Ascending aorta (tissue), 2 donors: ENCODE measurements around the gene TASL. TPM values are rescaled to one million over a fixed set of nuclear protein-coding genes. Genes with fewer than 3 reads are reported as not detected.
A peak's percentile ranks its signal among the peaks of the same experiment; 100 is the strongest.

Experiments used
- DNase-seq, 2 donors: peaks; one replicate each; pipeline ENCODE4 v3.0.0-alpha.2; 2019; ENCODE audit warnings: low spot score in 2 of 2
- H3K27ac ChIP-seq, 2 donors: fragments of 200-600 bp; sonication (generic); one replicate each; pipeline ENCODE4 v1.5.1; 2016 to 2017; ENCODE audit warnings: mild to moderate bottlenecking in 1 of 2
- H3K27me3 ChIP-seq: fragments of 200-600 bp; sonication (generic); one replicate; pipeline ENCODE4 v1.5.1; 2017
- H3K36me3 ChIP-seq, 2 donors: fragments of 200-600 bp; sonication (generic); one replicate each; pipeline ENCODE4 v1.5.1; 2016
- H3K4me1 ChIP-seq, 2 donors: fragments of 200-600 bp; sonication (generic); one replicate each; pipeline ENCODE4 v1.5.1; 2016 to 2017; ENCODE audit warnings: mild to moderate bottlenecking in 1 of 2
- H3K4me3 ChIP-seq, 2 donors: fragments of 200-600 bp; sonication (generic); one replicate each; pipeline ENCODE4 v1.5.1; 2016 to 2017; ENCODE audit warnings: mild to moderate bottlenecking in 1 of 2
- H3K9me3 ChIP-seq, 2 donors: fragments of 200-600 bp; sonication (generic); one replicate each; pipeline ENCODE4 v1.5.1; 2016
- CTCF ChIP-seq, 3 experiments: fragments of 200-600 bp in 2 of 3; fragments of 450-650 bp in 1 of 3; sonication (generic) in 2 of 3; IDR thresholded peaks; one replicate each; pipeline ENCODE4 v1.5.1; 2016 to 2019; ENCODE audit warnings: antibody characterized with exemption in 3 of 3, mild to moderate bottlenecking in 1 of 3, moderate library complexity in 1 of 3
- intact Hi-C: fragments of 100-400 bp; cut with DNase I; formaldehyde crosslinking; loops from one replicate; pipeline ENCODE4 v1.15.1; 2023
- total RNA-seq: library from RNA; depleted of rRNA; stranded (reverse); fragments of >200 nt; gene quantifications from one replicate; pipeline ENCODE4 v1.1.0, GENCODE V29; 2016

Gene TASL, protein sequence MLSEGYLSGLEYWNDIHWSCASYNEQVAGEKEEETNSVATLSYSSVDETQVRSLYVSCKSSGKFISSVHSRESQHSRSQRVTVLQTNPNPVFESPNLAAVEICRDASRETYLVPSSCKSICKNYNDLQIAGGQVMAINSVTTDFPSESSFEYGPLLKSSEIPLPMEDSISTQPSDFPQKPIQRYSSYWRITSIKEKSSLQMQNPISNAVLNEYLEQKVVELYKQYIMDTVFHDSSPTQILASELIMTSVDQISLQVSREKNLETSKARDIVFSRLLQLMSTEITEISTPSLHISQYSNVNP
- not detected for total RNA-seq

DNA sequence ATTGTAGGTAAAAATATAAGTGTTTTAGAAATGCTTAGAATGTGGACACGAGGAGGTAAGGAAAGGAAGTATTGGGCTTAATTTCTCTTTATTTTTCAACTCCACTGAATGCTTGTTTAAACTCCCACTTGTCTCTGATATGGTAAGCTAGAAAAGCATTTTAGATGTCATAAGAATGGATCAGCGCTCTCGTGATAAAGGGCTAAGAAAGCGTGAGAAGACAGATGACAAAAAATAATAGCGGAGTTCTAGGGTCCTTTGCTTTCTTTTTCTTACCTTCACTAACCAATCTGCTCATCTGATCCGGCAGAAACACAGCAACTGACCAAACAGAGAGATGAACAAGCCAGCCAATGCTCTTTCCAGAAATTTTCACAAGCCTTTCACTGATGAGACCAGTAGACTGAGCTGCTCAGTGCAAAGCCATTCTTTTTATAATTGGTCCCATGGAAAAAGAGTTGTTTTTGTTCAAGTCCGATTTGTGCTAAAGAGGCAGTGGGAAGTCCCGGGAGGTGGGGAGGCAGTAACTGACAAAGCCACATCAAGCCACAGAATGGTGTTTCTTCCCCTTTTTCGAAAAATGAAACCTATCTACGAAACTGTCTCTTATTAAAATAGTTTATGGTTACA, at the start of gene TASL:
TASL (minus strand) TSS at position 405 of the 630 bp plus-strand sequence. CDS start 17,411 bp downstream, outside the sequence.
- DNase-seq, result no peak
- no peaks in the 10 kb centered on the region for H3K36me3 ChIP-seq
- no peak for TF ChIP-seq CTCF (IDR thresholded peaks at IDR 0.05)
- H3K4me3 ChIP-seq, result peak within 1 kb of the TSS in 1 of 2 donors; percentile 15
- H3K9me3 ChIP-seq, result no peaks in the 10 kb centered on the region
- no peak within 1 kb of the TSS for H3K27ac ChIP-seq
- intact Hi-C loops, result no loop called here
- H3K4me1 ChIP-seq, result no peaks in the 10 kb centered on the region
- no peaks in the 10 kb centered on the region for H3K27me3 ChIP-seq

GRCh38 chrX:30626402-30626801, 48.8 kb upstream of the TASL start:
- Histone ChIP-seq H3K36me3 (no peaks in the 10 kb centered on the region), H3K27me3 (no peaks in the 10 kb centered on the region), H3K9me3 (peaks cover 0 to 7% of the 10 kb centered on the region in 2 donors), H3K4me1 (no peaks in the 10 kb centered on the region), H3K27ac (no peak overlapping the region), H3K4me3 (no peak overlapping the region)
- intact Hi-C loops, result no loop called here
- no peak for TF ChIP-seq CTCF (IDR thresholded peaks at IDR 0.05)
- DNase-seq, result no peak

GRCh38 chrX:30622361-30622760, 44.8 kb upstream of the TASL start:
- no peak for TF ChIP-seq CTCF (IDR thresholded peaks at IDR 0.05)
- no peaks in the 10 kb centered on the region for H3K4me1 ChIP-seq
- H3K27me3 ChIP-seq, result no peaks in the 10 kb centered on the region
- no peak overlapping the region for H3K27ac ChIP-seq
- intact Hi-C loops, result no loop called here
- no peak overlapping the region for H3K4me3 ChIP-seq
- no peak for DNase-seq
- H3K9me3 ChIP-seq, result peaks cover 0 to 7% of the 10 kb centered on the region in 2 donors
- no peaks in the 10 kb centered on the region for H3K36me3 ChIP-seq

- no peak for TF ChIP-seq CTCF (IDR thresholded peaks at IDR 0.05)
- H3K4me3 ChIP-seq, result no peak overlapping the region
- H3K36me3 ChIP-seq, result no peaks in the 10 kb centered on the region
- peaks cover 0 to 7% of the 10 kb centered on the region in 2 donors for H3K9me3 ChIP-seq
- H3K27me3 ChIP-seq, result no peaks in the 10 kb centered on the region
- no peak for DNase-seq
- H3K27ac ChIP-seq, result no peak overlapping the region
- H3K4me1 ChIP-seq, result no peaks in the 10 kb centered on the region
- intact Hi-C loops, result no loop called here
Observed at GRCh38 chrX:30620980-30621618, 43.5 kb upstream of the TASL start.

- DNase-seq, result no peak
- Histone ChIP-seq H3K36me3 (no peaks in the 10 kb centered on the region), H3K9me3 (peaks cover 0 to 7% of the 10 kb centered on the region in 2 donors), H3K4me1 (no peaks in the 10 kb centered on the region), H3K27ac (no peak overlapping the region), H3K4me3 (no peak overlapping the region), H3K27me3 (no peaks in the 10 kb centered on the region)
- intact Hi-C loops, result no loop called here
- TF ChIP-seq CTCF (IDR thresholded peaks at IDR 0.05), result no peak
Observed at GRCh38 chrX:30620125-30620524, 42.6 kb upstream of the TASL start.
